ENCODE data around the gene LFNG. TPM values are rescaled to one million over a fixed set of nuclear protein-coding genes. Genes with fewer than 3 reads are reported as not detected.
A peak's percentile ranks its signal among the peaks of the same experiment; 100 is the strongest.

LFNG gene
- total RNA-seq, 8 experiments from 2014 or later, result 0.71 to 49.3 (median 6.3) TPM; not detected in 1

- Histone ChIP-seq H3K4me3 (no peak overlapping the region), H3K27ac (peak overlapping the region; percentile 66 to 79), H3K4me1 (replicated peaks in 1 of 2) (peaks cover 42 to 51% of the 10 kb centered on the region in 2 donors)
- 96 to 100% (median 100%) methylated on average over 1 to 4 of the region's 12 CpGs; no CpG with 5 or more reads in 7 of the 10 experiments for WGBS, 10 experiments
- in situ Hi-C loops (cut with MboI; ENCODE audit: low pct_unique_long_range_greater_than_20kb in 2 of 9, low sequenced_read_pairs in 9 of 9, unreplicated experiment in 9 of 9), result no loop called here
- ATAC-seq (replicated peaks in 6 of 8), result no peak
These were observed 18.9 kb upstream of the LFNG start for GRCh38 chr7:2500701-2501100.

DNA sequence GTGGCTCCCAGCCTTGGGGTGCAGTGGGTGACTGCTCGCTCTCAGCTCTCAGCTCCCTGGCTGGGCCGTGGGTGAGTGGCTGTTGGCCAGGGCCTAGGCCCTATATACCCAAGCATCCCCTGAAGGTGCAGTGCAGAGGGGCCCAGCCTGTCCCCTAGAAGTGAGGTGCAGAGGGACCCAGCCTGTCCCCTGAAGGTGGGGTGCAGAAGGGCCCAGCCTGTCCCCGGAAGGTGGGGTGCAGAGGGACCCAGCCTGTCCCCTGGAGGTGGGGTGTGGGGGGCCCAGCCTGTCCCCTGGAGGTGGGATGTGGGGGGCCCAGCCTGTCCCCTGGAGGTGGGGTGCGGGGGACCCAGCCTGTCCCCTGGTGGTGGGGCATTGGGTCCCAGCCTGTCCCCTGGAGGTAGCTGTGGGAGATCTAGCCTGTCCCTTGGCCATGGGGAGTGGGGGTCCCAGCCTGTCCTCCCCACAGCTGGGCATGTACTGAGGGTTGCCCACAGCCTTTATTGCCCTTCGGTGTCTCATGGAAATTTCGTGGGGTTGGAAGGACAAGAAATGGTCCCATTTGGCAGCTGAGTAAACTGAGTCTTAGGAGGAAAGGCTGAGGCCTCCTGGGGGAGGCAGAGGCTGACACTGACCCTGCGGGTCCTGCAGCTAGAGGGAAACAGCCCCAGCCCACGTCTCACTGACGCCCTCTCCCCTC lies 17.5 kb upstream of the LFNG start:
- no peak overlapping the region for H3K4me3 ChIP-seq
- peaks cover 35 to 41% of the 10 kb centered on the region in 2 donors for H3K4me1 ChIP-seq (replicated peaks in 1 of 2)
- ATAC-seq (replicated peaks in 6 of 8), result no peak
- WGBS, 10 experiments, result 95% methylated on average over 4 of the region's 9 CpGs; no CpG with 5 or more reads in 9 of the 10 experiments
- in situ Hi-C loops (cut with MboI; ENCODE audit: low pct_unique_long_range_greater_than_20kb in 2 of 9, low sequenced_read_pairs in 9 of 9, unreplicated experiment in 9 of 9), result no loop called here
- H3K27ac ChIP-seq, result no peak overlapping the region

DNA sequence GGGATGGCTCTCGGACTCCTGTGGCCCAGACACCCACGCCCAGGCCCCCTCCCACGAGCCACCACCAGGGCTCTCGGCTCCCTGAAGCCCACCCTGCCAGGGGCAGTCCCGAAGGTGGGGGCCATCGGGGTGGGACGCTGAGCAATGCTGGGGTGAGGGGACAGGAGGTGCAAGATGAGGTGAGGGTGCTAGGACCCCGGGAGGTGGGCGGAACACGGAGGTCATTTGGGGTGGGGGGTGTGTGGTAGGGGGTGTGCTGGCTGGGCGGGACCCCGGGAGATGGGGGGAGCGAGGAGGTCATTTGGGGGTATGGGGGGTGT lies 17.0 kb upstream of the LFNG start:
- no peak overlapping the region for H3K27ac ChIP-seq
- no peak overlapping the region for H3K4me3 ChIP-seq
- H3K4me1 ChIP-seq (replicated peaks in 1 of 2), result peaks cover 34 to 36% of the 10 kb centered on the region in 2 donors
- WGBS, 10 experiments, result no CpG with 5 or more reads among the region's 13 CpGs
- in situ Hi-C loops (cut with MboI; ENCODE audit: low pct_unique_long_range_greater_than_20kb in 2 of 9, low sequenced_read_pairs in 9 of 9, unreplicated experiment in 9 of 9), result no loop called here
- ATAC-seq (replicated peaks in 6 of 8), result no peak

GRCh38 chr7:2503056-2503941 lies 16.3 kb upstream of the LFNG start:
- no peak overlapping the region for H3K4me3 ChIP-seq
- no peak for ATAC-seq (replicated peaks in 6 of 8)
- no peak overlapping the region for H3K27ac ChIP-seq
- in situ Hi-C loops (cut with MboI; ENCODE audit: low pct_unique_long_range_greater_than_20kb in 2 of 9, low sequenced_read_pairs in 9 of 9, unreplicated experiment in 9 of 9), result no loop called here
- peaks cover 28 to 30% of the 10 kb centered on the region in 2 donors for H3K4me1 ChIP-seq (replicated peaks in 1 of 2)
- WGBS, 10 experiments, result 87 to 100% methylated on average over 1 to 3 of the region's 25 CpGs; no CpG with 5 or more reads in 8 of the 10 experiments

GRCh38 chr7:2504128-2504888 lies 15.3 kb upstream of the LFNG start:
- H3K4me1 ChIP-seq (replicated peaks in 1 of 2), result peaks cover 28 to 30% of the 10 kb centered on the region in 2 donors
- WGBS, 10 experiments, result 80 to 96% (median 90%) methylated on average over 2 to 6 of the region's 21 CpGs; no CpG with 5 or more reads in 6 of the 10 experiments
- ATAC-seq (replicated peaks in 6 of 8), result no peak
- no peak overlapping the region for H3K27ac ChIP-seq
- in situ Hi-C loops (cut with MboI; ENCODE audit: low pct_unique_long_range_greater_than_20kb in 2 of 9, low sequenced_read_pairs in 9 of 9, unreplicated experiment in 9 of 9), result no loop called here
- H3K4me3 ChIP-seq, result no peak overlapping the region

DNA sequence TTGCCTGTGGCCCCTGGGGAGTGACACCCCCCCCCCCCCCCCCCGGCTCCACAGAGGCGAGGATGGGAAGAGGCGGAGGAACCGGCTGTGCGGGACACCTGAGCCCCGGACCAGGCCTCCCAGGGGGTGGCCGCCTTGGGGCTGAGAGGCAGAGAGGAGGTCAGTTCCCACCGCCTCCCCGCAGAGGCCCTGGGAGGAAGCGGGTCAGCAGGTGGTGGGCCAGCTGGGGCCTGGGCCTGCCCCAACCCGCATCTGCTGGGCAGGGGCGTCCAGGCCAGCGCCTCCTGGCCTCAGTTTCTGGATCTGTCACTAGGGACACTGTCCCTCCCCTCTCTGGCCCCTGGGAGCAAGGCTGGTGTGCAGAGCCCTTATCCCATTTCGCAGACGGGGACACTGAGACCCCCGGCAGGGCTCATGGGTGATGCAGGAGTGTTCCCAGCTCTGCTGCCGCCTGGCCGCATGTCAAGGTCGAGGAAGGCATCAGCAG lies 14.6 kb upstream of the LFNG start:
- peaks cover 26 to 29% of the 10 kb centered on the region in 2 donors for H3K4me1 ChIP-seq (replicated peaks in 1 of 2)
- 93 to 95% methylated on average over 3 to 6 of the region's 19 CpGs; no CpG with 5 or more reads in 8 of the 10 experiments for whole genome bisulfite sequencing, 10 experiments
- H3K27ac ChIP-seq, result no peak overlapping the region
- in situ Hi-C loops (cut with MboI; ENCODE audit: low pct_unique_long_range_greater_than_20kb in 2 of 9, low sequenced_read_pairs in 9 of 9, unreplicated experiment in 9 of 9), result no loop called here
- H3K4me3 ChIP-seq, result no peak overlapping the region
- ATAC-seq (replicated peaks in 6 of 8), result no peak

GRCh38 chr7:2505401-2505800 lies 14.2 kb upstream of the LFNG start:
- in situ Hi-C loops (cut with MboI; ENCODE audit: low pct_unique_long_range_greater_than_20kb in 2 of 9, low sequenced_read_pairs in 9 of 9, unreplicated experiment in 9 of 9), result no loop called here
- WGBS, 10 experiments, result 80 to 100% (median 86%) methylated on average over 1 to 6 of the region's 14 CpGs; no CpG with 5 or more reads in 6 of the 10 experiments
- Histone ChIP-seq H3K4me1 (replicated peaks in 1 of 2) (peaks cover 22 to 25% of the 10 kb centered on the region in 2 donors), H3K27ac (no peak overlapping the region), H3K4me3 (no peak overlapping the region)
- ATAC-seq (replicated peaks in 6 of 8), result no peak

DNA sequence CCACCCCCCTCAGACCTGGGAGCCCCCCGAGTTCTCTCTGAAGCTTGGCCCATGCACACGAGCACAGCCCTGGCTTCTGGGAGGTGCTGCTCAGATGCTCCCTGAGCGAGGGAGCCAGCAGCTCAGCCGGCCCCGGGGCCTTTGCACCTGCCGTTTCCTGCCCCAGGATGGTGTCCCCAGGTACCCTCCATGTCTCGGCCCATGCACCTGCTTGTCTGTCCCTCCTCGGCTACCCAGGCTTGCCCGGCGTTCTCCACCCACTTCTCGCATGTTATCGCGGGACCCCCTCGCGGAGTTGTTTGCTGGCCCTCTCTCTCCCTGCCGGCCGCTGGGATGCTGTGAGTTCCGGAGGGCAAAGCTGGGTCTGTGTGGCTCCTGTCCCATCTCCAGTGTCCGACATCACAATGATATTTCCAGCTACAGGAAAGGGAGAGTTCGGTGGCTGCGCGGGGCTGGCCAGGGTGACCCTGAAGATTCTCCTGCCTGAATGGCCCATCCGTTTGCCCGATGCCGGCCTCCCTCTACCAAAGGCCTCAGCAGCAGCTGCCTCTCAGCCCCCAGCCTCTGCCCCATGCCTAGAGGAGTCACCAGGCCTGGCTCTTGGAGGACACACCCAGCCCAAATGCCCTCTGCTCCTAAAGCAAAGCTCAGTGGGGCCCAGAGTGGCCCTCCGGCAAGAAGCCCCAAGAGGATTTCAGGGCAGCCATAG lies 12.2 kb upstream of the LFNG start:
- 80 to 100% (median 91%) methylated on average over 1 to 9 of the region's 26 CpGs; no CpG with 5 or more reads in 6 of the 10 experiments for WGBS, 10 experiments
- no peak overlapping the region for H3K27ac ChIP-seq
- in situ Hi-C loops (cut with MboI; ENCODE audit: low pct_unique_long_range_greater_than_20kb in 2 of 9, low sequenced_read_pairs in 9 of 9, unreplicated experiment in 9 of 9), result no loop called here
- H3K4me3 ChIP-seq, result no peak overlapping the region
- no peak for ATAC-seq (replicated peaks in 6 of 8)
- H3K4me1 ChIP-seq (replicated peaks in 1 of 2), result peaks cover 31 to 35% of the 10 kb centered on the region in 2 donors

- ATAC-seq (replicated peaks in 6 of 8), result no peak
- WGBS, 10 experiments, result 83 to 100% (median 95%) methylated on average over 1 to 5 of the region's 6 CpGs; no CpG with 5 or more reads in 6 of the 10 experiments
- Histone ChIP-seq H3K4me3 (no peak overlapping the region), H3K27ac (no peak overlapping the region), H3K4me1 (replicated peaks in 1 of 2) (peaks cover 31 to 37% of the 10 kb centered on the region in 2 donors)
- in situ Hi-C loops (cut with MboI; ENCODE audit: low pct_unique_long_range_greater_than_20kb in 2 of 9, low sequenced_read_pairs in 9 of 9, unreplicated experiment in 9 of 9), result no loop called here
These were observed 11.7 kb upstream of the LFNG start for GRCh38 chr7:2507917-2508306.

GRCh38 chr7:2508327-2509215 lies 11.0 kb upstream of the LFNG start:
- WGBS, 10 experiments, result 0 to 82% (median 50%) methylated on average over 1 to 6 of the region's 43 CpGs; no CpG with 5 or more reads in 5 of the 10 experiments

GRCh38 chr7:2509298-2509906 lies 10.2 kb upstream of the LFNG start:
- ATAC-seq (replicated peaks in 6 of 8), result no peak
- Histone ChIP-seq H3K27ac (peak overlapping the region in 1 of 2 donors; percentile 2), H3K4me3 (no peak overlapping the region), H3K4me1 (replicated peaks in 1 of 2) (peaks cover 31 to 36% of the 10 kb centered on the region in 2 donors)
- in situ Hi-C loops (cut with MboI; ENCODE audit: low pct_unique_long_range_greater_than_20kb in 2 of 9, low sequenced_read_pairs in 9 of 9, unreplicated experiment in 9 of 9), result no loop called here
- 10 to 100% (median 52%) methylated on average over 2 to 4 of the region's 23 CpGs; no CpG with 5 or more reads in 7 of the 10 experiments for WGBS, 10 experiments

More at GRCh38 chr7:2508327-2509215, 11.0 kb upstream of the LFNG start:
- H3K27ac ChIP-seq, result no peak overlapping the region
- peaks cover 31 to 37% of the 10 kb centered on the region in 2 donors for H3K4me1 ChIP-seq (replicated peaks in 1 of 2)
- in situ Hi-C loops (cut with MboI; ENCODE audit: low pct_unique_long_range_greater_than_20kb in 2 of 9, low sequenced_read_pairs in 9 of 9, unreplicated experiment in 9 of 9), result no loop called here
- H3K4me3 ChIP-seq, result no peak overlapping the region
- ATAC-seq (replicated peaks in 6 of 8), result peak; percentile 58 to 89 (median 80)

Data from motor neuron (in vitro differentiated cells).